Fibroblast of gingiva (primary cell): ENCODE results near the gene KCNJ6.

Experiments used
- DNase-seq: peaks from one replicate; pipeline ENCODE4 v3.0.0-alpha.2; 2011; ENCODE audit warnings: low read depth

The KCNJ6 gene

DNA sequence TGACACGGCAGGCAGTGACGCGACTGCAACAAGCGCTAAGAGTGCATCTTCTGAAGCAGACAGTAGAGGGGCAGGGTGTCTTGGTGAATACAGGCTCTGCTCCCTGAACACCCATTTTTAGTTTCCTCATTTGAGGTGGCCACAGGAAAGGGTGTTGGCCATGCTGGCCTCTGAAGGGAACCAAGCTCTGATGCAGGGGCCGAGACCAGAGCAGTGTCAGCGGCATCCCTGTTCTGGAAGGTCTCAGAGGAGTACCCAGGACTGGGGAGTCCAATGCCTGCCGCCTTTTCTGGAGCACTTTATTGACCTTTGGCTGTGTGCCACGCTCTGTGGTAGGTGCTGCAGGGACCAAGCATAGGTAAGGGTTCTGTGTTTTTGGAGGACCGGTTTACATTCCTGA, 100.4 kb downstream of the KCNJ6 start:
- DNase-seq = no peak

DNA sequence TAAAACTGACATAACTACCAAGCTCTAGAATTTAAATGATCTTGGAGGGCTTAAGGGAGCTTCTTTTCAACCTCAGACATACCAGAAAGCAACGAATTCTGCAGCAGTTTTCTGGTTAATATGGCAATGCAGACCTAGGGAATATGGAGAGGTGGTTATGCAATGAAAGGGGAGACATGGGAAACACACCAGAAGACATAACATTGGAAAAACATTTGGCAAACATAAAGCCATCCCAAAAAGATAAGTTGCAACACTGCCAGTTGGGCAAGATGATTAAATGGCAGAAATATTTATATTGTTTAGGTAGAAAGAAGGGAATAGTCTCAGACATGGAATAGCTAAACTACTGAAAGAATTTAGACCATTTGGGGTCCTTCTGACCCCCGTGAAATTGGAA, 104.5 kb downstream of the KCNJ6 start:
- DNase-seq = no peak

- no peak for DNase-seq
These were observed 108.0 kb downstream of the KCNJ6 start for GRCh38 chr21:37808261-37808660.

DNA sequence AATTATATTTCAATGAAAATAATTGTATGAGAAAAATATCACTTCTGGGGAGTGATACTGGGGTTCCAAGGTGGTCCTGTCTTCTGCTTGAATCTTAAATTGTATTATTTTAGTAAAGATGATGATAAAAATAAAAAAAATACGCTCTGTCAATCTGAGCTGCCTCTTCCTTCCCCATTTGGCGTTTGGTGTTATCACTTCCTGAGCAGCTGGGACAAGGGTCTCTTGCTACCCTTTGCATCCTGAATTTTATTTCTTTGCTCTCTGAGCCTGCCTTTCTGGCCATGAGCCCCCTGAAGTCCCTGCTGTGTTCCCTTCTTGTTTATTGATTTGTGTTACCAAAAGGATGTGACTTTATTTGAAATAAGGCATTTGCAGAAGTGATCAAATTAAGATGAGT, 111.0 kb downstream of the KCNJ6 start:
- no peak for DNase-seq

DNA sequence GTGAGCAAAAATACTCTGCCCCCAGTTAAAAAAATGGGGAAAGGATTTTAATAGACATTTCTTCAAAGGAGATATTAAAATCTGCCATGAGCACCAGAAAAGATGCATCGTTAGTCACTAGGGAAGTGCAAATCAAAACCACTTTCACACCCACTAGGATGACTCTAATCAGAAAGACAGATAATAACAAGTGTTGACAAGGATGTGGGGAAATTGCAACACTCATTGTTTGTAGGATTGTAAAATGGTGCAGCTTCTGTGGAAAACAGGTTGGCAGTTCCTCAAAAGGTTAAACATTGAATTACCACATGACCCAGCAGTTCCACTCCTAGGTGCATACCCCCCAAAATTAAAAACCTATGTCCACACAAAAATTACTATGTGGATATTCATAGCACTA, 112.3 kb downstream of the KCNJ6 start:
- no peak for DNase-seq

DNA sequence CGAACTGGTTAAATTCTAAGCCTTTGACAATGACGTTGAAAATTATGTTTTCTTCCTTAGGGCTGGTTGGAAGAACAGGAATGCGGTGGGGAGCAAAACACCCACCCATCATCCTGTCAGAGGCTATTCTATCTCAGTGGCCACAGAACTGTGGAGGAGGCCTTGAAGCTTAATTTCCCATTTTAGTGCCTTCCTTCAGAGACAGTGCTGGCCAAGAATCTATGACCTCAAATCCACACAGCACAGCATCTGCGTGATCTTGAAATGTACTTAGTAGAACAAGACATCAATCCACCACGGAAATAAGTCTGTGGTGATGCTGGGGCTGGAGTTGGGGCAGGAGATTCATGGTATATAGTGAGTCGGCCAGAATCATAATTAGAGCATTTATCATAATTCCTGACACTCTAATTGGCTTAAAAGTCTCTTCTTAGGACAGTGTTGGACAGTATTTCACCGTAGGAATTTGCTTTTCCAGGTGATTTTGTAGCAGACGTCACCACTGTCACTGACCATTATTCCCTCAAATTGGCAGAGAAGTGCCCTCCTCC, 113.1 kb downstream of the KCNJ6 start:
- no peak for DNase-seq

GRCh38 chr21:37800456-37801061, 115.7 kb downstream of the KCNJ6 start:
- no peak for DNase-seq

- DNase-seq = no peak
These were observed 116.2 kb downstream of the KCNJ6 start for GRCh38 chr21:37800057-37800455.

- DNase-seq = no peak
These were observed 116.8 kb downstream of the KCNJ6 start for GRCh38 chr21:37799211-37800056.

DNA sequence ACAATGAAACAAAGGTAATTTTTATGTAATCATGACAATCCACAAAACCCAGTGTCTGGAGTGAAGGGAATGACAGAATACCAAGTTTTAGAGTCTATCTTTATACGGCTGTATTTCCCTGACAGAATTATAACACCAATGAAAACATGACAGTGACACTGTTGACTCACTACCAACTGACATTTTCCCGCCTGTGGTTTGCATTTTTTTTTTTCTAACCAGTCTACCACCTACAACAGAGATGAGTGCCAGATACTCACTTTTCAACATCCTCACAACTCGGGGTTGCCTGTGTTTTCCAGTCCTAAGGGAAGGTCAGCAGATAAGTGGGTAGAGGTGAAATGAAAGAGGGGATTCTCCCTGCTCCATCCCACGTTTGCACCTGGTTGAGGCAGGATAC, 118.9 kb downstream of the KCNJ6 start:
- DNase-seq = no peak

GRCh38 chr21:37796011-37796410, 120.2 kb downstream of the KCNJ6 start:
- no peak for DNase-seq

DNA sequence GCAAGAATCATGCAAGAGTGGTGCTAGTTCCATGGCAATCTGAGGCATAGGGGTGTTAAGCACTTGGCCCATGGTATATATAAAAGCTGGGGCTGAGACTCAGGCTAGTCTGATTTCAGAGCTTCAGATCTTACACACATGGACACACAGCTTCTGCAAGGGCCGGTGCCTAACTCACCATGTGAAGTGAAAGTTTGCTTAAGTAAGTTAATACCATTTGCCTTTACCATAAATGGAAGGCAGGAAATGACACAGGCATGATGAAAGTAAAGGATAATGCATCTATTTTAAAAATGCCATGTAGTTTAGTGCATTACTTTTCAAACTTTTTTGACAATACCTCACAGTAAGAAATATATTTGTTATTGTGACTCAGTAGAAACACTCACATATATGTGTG, 122.6 kb downstream of the KCNJ6 start:
- no peak for DNase-seq

GRCh38 chr21:37792046-37792445, 124.2 kb downstream of the KCNJ6 start:
- DNase-seq = no peak

- DNase-seq = no peak
These were observed 125.4 kb downstream of the KCNJ6 start for GRCh38 chr21:37790905-37791304.

GRCh38 chr21:37788503-37788902, 127.8 kb downstream of the KCNJ6 start:
- DNase-seq = no peak

DNA sequence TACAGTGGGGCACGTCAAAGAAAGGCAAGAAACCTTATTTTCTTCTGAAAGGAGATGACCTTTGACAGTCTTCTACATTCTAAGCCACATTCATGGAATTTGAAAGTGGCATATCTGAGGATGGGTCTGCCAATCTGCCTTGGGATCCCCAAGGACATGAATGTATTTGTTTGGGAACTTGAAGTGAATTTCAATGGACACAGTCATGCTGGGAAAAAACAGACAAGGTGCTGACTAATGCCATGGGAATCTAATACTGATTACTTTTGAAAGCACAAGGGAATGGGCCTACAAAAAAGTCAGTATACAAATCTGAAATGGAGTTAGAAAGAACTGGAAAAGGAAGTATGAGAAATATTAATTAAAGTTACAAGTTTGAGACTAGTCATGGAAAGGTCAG, 128.8 kb downstream of the KCNJ6 start:
- DNase-seq = peak; percentile 59

GRCh38 chr21:37784591-37785318, 131.5 kb downstream of the KCNJ6 start:
- DNase-seq = no peak

DNA sequence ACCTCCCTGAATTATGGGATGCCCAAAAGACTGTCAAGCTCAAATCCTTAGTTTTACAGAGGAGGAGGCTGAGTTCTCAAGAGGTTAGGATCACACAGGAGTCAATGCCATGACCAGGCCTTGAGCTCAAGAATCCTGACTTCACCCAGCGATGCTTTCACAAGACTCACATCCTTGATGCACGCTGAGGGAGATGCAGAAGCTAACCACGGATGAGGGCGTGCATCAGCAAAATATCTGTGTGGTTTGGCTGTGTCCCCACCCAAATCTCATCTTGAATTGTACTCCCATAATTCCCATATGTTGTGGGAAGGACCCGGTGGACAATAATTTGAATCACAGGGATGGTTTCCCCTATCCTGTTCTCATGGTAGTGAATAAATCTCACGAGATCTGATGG, 133.2 kb downstream of the KCNJ6 start:
- DNase-seq = no peak

- DNase-seq = no peak
These were observed 135.0 kb downstream of the KCNJ6 start for GRCh38 chr21:37780991-37781983.

GRCh38 chr21:37771181-37771580, 145.1 kb downstream of the KCNJ6 start:
- DNase-seq = no peak

DNA sequence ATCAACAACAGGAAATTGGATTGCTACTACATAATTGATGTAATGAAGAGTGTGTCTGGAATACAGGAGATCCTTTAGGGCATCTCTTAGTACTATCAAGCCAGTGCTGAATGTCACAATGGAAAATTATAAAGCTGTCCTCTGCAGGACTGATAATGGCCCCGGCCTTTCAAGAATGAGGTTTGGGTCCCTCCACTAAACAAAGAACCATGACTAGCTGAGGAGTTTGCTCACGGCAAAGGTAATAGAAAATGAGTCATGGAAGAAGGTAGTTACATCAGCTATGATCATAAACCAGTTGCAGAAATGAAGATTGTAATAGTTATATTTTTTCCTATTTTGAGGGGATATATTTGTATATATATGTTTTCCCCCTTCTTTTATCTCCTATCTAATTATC, 145.8 kb downstream of the KCNJ6 start:
- DNase-seq = no peak

DNA sequence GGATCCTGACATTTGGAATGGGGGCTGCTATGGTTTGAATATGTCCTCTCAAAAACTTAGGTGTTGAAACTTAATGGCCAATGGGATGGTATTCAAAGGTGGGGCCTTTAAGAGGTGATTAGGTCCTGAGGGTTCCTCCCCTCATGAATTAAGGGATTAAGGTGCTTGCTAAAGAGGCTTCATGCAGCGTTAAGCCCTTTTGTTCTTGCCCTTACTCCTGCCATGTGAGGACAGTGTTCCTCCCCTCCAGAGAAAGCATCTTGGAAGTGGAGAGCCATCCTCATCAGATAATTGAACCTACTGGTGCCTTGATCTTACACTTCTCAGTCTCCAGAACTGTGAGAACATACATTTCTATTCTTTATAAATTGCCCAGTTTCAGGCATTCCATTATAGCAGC, 146.6 kb downstream of the KCNJ6 start:
- DNase-seq = no peak
